GM12878 (cell line): ENCODE measurements around the gene TBC1D8. TPM values are rescaled to one million over a fixed set of nuclear protein-coding genes. Genes with fewer than 3 reads are reported as not detected.

Experiments
- ATAC-seq: fragments of 200-7000 bp; cut with Tn5 transposase; 3 replicates; pipeline ENCODE4 v1.9.1; 2020; ENCODE audit warnings: mild to moderate bottlenecking, moderate library complexity
- BruUV-seq: library from RNA; stranded (reverse); fragments of 400-500 nt; replicated peaks from 2 replicates; lab custom pipeline; 2021; lab: Mats Ljungman, UMichigan
- CTCF ChIA-PET: fragments of 300-600 bp; sonication (Branson Sonifier 250); formaldehyde crosslinking; extraction: SDS; loops from one replicate; lab custom pipeline; 2021; ENCODE audit warnings: inconsistent platforms; lab: Yijun Ruan, JAX
- POLR2A ChIA-PET: fragments of 350-600 bp; formaldehyde crosslinking; extraction: SDS; loops from one replicate; lab custom pipeline; 2021; ENCODE audit warnings: inconsistent platforms; lab: Charles Lee
- RAD21 ChIA-PET: fragments of 300-600 bp; sonication (Branson Sonifier 250); formaldehyde crosslinking; loops from one replicate; lab custom pipeline; 2023; ENCODE audit warnings: antibody characterized with exemption; ENCODE audit not compliant: unreplicated experiment; lab: Charles Lee
- SMC1A ChIA-PET: fragments of 300-600 bp; sonication (Branson Sonifier 250); formaldehyde crosslinking; loops from one replicate; lab custom pipeline; 2023; ENCODE audit not compliant: unreplicated experiment, uncharacterized antibody; lab: Charles Lee
- DNase-seq: peaks from one replicate; pipeline ENCODE4 v3.0.0-alpha.2; 2011; ENCODE audit warnings: low read depth, low spot score
- FAIRE-seq: peaks from 3 replicates; lab custom pipeline; 2011; peaks lifted over from hg19 to GRCh38; lab: Jason Lieb, UNC
- H2AFZ ChIP-seq: 2 replicates; pipeline ENCODE4 v1.6.0; 2011; ENCODE audit warnings: low read depth, low read length, control low read depth; ENCODE audit not compliant: control insufficient read depth
- H3K27ac ChIP-seq: 2 replicates; pipeline ENCODE4 v1.5.1; 2011; ENCODE audit warnings: control low read depth; ENCODE audit not compliant: control insufficient read depth, insufficient read depth
- H3K27me3 ChIP-seq, 2 experiments: replicated peaks in 1 of 2; 2 replicates each; pipeline versions ENCODE4 v1.6.0 to v1.6.1; 2011; ENCODE audit warnings: low read length in 1 of 2; ENCODE audit not compliant: control insufficient read depth in 2 of 2, insufficient read depth in 2 of 2
- H3K36me3 ChIP-seq, 2 experiments: 2 replicates each; pipeline ENCODE4 v1.5.1; 2011; ENCODE audit warnings: low read length in 1 of 2; ENCODE audit not compliant: control insufficient read depth in 2 of 2, insufficient read depth in 2 of 2
- H3K4me1 ChIP-seq: 2 replicates; pipeline ENCODE4 v1.6.1; 2011; ENCODE audit warnings: mild to moderate bottlenecking, low read length, moderate library complexity, mixed read lengths; ENCODE audit not compliant: control insufficient read depth, insufficient read depth
- H3K4me2 ChIP-seq: 2 replicates; pipeline ENCODE4 v1.6.0; 2011; ENCODE audit warnings: control low read depth; ENCODE audit not compliant: control insufficient read depth, insufficient read depth
- H3K4me3 ChIP-seq: fragments of 200-600 bp; sonication (generic); 2 replicates; pipeline ENCODE4 v1.5.1; 2016
- H3K79me2 ChIP-seq: 2 replicates; pipeline ENCODE4 v1.6.0; 2011; ENCODE audit warnings: low read length; ENCODE audit not compliant: control insufficient read depth, insufficient read depth
- H3K9ac ChIP-seq: 2 replicates; pipeline ENCODE4 v1.8.0; 2011; ENCODE audit warnings: low read length, control low read depth, mixed read lengths; ENCODE audit not compliant: control insufficient read depth, insufficient read depth
- H3K9me3 ChIP-seq: replicated peaks from 3 replicates; pipeline ENCODE4 v1.5.1; 2011; ENCODE audit warnings: mild to moderate bottlenecking, low read length; ENCODE audit not compliant: control insufficient read depth, insufficient read depth
- H4K20me1 ChIP-seq: 2 replicates; pipeline ENCODE4 v1.6.0; 2011; ENCODE audit not compliant: control insufficient read depth, insufficient read depth
- BACH1 ChIP-seq: fragments of 450-650 bp; IDR thresholded peaks from 2 replicates; pipeline ENCODE4 v1.6.1; 2017; ENCODE audit warnings: mild to moderate bottlenecking, borderline replicate concordance
- MAX ChIP-seq: IDR thresholded peaks from 2 replicates; pipeline ENCODE4 v1.6.1; 2012; ENCODE audit warnings: low read depth, low read length, improper control_type of control experiment
- NR2C1 ChIP-seq: fragments of 450-650 bp; IDR thresholded peaks from 2 replicates; pipeline ENCODE4 v1.6.1; 2017; ENCODE audit warnings: antibody characterized with exemption, mild to moderate bottlenecking, moderate library complexity
- ZNF207 ChIP-seq: fragments of 450-650 bp; IDR thresholded peaks from 2 replicates; pipeline ENCODE4 v1.6.1; 2014; ENCODE audit warnings: antibody characterized with exemption, mild to moderate bottlenecking, borderline replicate concordance
- WGBS: methylation state at CpG from one replicate; pipeline ENCODE4 v1.1.6; 2016; ENCODE audit warnings: low lambda C conversion rate; ENCODE audit not compliant: insufficient replicate concordance, insufficient coverage; ENCODE audit errors: missing lambda C conversion rate; 5-methylcytosine and 5-hydroxymethylcytosine counted together
- in situ Hi-C: fragments of 300-500 bp; cut with MboI; formaldehyde crosslinking; loops from 9 replicates; pipeline ENCODE4 v1.14.3; 2018; ENCODE audit warnings: mixed read lengths
- intact Hi-C: fragments of 100-400 bp; cut with micrococcal nuclease; formaldehyde crosslinking; loops from one replicate; pipeline ENCODE4 v1.14.2; 2022; ENCODE audit not compliant: unreplicated experiment
- polyA plus RNA-seq, 11 experiments: library from polyadenylated mRNA; depleted of rRNA in 4 of 11; unstranded in 6 of 11; stranded (reverse) in 5 of 11; fragments of >200 nt; fragmentation: Nextera tagmentation in 4 of 11; fragmentation: Illumina TruSeq in 1 of 11; extraction: Ambion mirVana in 4 of 11; extraction: Trizol in 1 of 11; gene quantifications; 1 replicate in 1 of 11; 2 replicates in 10 of 11; pipeline versions ENCODE4 v1.2.1 to v1.2.3, GENCODE V29; 2011 to 2016; ENCODE audit warnings: inconsistent platforms in 2 of 11, missing spikeins in 2 of 11, low read depth in 1 of 11
- total RNA-seq, 4 experiments: library from RNA; depleted of rRNA in 3 of 4; stranded (reverse); fragments of >200 nt in 3 of 4; fragmentation: Illumina TruSeq in 1 of 4; extraction: Trizol in 1 of 4; gene quantifications; 2 replicates each; pipeline versions ENCODE4 v1.2.1 to v1.2.3, GENCODE V29; 2013 to 2021

The TBC1D8 gene
- total and polyA plus RNA-seq, 10 of the 15 experiments (the other 5 are each of a cell fraction or from before 2014, with no cell fraction given): 0.80 to 4.9 (median 4.4) TPM

- ChIA-PET POLR2A (no interaction called here), RAD21 (no interaction called here), SMC1A (no interaction called here), CTCF (interaction anchor here (0.9 to 2.0 kb wide), 3 partner anchors 374 to 721 kb away, joined by 4 to 7 read pairs (median 4); no protein-coding TSS in a partner anchor)
- FAIRE-seq: no peak
- H3K79me2 ChIP-seq: no peaks in the 10 kb centered on the region
- H3K4me2 ChIP-seq: no peak overlapping the region
- H3K9me3 ChIP-seq: no peaks in the 10 kb centered on the region
- H3K36me3 ChIP-seq: no peaks in the 10 kb centered on the region
- H2AFZ ChIP-seq: no peak overlapping the region
- H4K20me1 ChIP-seq: no peaks in the 10 kb centered on the region
- DNase-seq: no peak
- TF ChIP-seq ZNF207: no peak
- H3K4me1 ChIP-seq: no peaks in the 10 kb centered on the region
- H3K4me3 ChIP-seq: no peak overlapping the region
- BruUV-seq: no TSS peak
- no peaks in the 10 kb centered on the region; a peak in 1 of 4 replicates for H3K27me3 ChIP-seq
- H3K27ac ChIP-seq: no peak overlapping the region
- no peak for ATAC-seq
- 71% methylated on average over 11 of the region's 11 CpGs for WGBS
- no peak overlapping the region for H3K9ac ChIP-seq
- intact Hi-C loops: loop anchor here (2.0 kb wide), 2 partner anchors 65 to 253 kb away; no protein-coding TSS in a partner anchor
- in situ Hi-C loops: loop anchor here (5.0 to 10.0 kb wide), 4 partner anchors 249 to 719 kb away; no protein-coding TSS in a partner anchor
These were observed 167.4 kb downstream of the TBC1D8 start for GRCh38 chr2:100983684-100984310.

GRCh38 chr2:100983201-100983600 is 168.0 kb downstream of the TBC1D8 start:
- TF ChIP-seq BACH1 (no peak), MAX (no peak), NR2C1 (no peak)
- RAD21 ChIA-PET: interaction anchor here (0.9 to 1.0 kb wide), 2 partner anchors 170 to 722 kb away, joined by 3 read pairs; no protein-coding TSS in a partner anchor
- Histone ChIP-seq H3K9ac (no peak overlapping the region), H2AFZ (no peak overlapping the region), H3K27me3 (no peaks in the 10 kb centered on the region; a peak in 1 of 4 replicates), H3K4me3 (no peak overlapping the region), H3K4me2 (no peak overlapping the region), H3K79me2 (no peaks in the 10 kb centered on the region), H3K9me3 (no peaks in the 10 kb centered on the region), H3K4me1 (no peaks in the 10 kb centered on the region), H4K20me1 (no peaks in the 10 kb centered on the region), H3K36me3 (no peaks in the 10 kb centered on the region), H3K27ac (no peak overlapping the region)
- SMC1A ChIA-PET: interaction anchor here (0.6 to 1.2 kb wide), 3 partner anchors 80 to 625 kb away, joined by 3 to 6 read pairs (median 3); no protein-coding TSS in a partner anchor
- CTCF ChIA-PET: interaction anchor here (0.9 to 2.0 kb wide), 4 partner anchors 253 to 720 kb away, joined by 4 to 7 read pairs (median 6); no protein-coding TSS in a partner anchor
- in situ Hi-C loops (loop anchor here (5.0 to 10.0 kb wide), 4 partner anchors 248 to 718 kb away; no protein-coding TSS in a partner anchor), intact Hi-C loops (no loop called here)
- no peak for DNase-seq
- POLR2A ChIA-PET: no interaction called here
- WGBS: 61% methylated on average over 12 of the region's 12 CpGs
- no peak for ATAC-seq
- no peak for FAIRE-seq
- no TSS peak for BruUV-seq
